GM06990 (cell line): Measurements from ENCODE around the gene MTA2.
A peak's percentile ranks its signal among the peaks of the same experiment; 100 is the strongest.

Experiments used
- DNase-seq: peaks from one replicate; pipeline ENCODE4 v3.0.0-alpha.2; 2011; ENCODE audit not compliant: insufficient read length; ENCODE audit errors: extremely low read depth
- H3K27me3 ChIP-seq: replicated peaks from 2 replicates; pipeline ENCODE4 v1.6.0; 2011; ENCODE audit warnings: low read length; ENCODE audit not compliant: control insufficient read depth, insufficient read depth
- H3K36me3 ChIP-seq: 2 replicates; pipeline ENCODE4 v1.5.1; 2011; ENCODE audit warnings: low read length; ENCODE audit not compliant: control insufficient read depth, insufficient read depth
- H3K4me3 ChIP-seq: replicated peaks from 2 replicates; pipeline ENCODE4 v1.5.1; 2011; ENCODE audit warnings: low read depth, mild to moderate bottlenecking, control low read depth, low read length
- TF ChIP-seq, protein P1 (sequence below): IDR thresholded peaks from 2 replicates; pipeline ENCODE4 v1.5.1; 2011; ENCODE audit warnings: low read length, control low read depth, mild to moderate bottlenecking, inconsistent platforms; ENCODE audit not compliant: insufficient read depth, poor library complexity, severe bottlenecking

MTA2 gene

GRCh38 chr11:62646825-62647608 is 45.4 kb upstream of the MTA2 start:
- no peak overlapping the region for H3K4me3 ChIP-seq
- no peaks in the 10 kb centered on the region for H3K27me3 ChIP-seq
- TF ChIP-seq, protein P1, sequence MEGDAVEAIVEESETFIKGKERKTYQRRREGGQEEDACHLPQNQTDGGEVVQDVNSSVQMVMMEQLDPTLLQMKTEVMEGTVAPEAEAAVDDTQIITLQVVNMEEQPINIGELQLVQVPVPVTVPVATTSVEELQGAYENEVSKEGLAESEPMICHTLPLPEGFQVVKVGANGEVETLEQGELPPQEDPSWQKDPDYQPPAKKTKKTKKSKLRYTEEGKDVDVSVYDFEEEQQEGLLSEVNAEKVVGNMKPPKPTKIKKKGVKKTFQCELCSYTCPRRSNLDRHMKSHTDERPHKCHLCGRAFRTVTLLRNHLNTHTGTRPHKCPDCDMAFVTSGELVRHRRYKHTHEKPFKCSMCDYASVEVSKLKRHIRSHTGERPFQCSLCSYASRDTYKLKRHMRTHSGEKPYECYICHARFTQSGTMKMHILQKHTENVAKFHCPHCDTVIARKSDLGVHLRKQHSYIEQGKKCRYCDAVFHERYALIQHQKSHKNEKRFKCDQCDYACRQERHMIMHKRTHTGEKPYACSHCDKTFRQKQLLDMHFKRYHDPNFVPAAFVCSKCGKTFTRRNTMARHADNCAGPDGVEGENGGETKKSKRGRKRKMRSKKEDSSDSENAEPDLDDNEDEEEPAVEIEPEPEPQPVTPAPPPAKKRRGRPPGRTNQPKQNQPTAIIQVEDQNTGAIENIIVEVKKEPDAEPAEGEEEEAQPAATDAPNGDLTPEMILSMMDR: no peak
- no peak for DNase-seq
- H3K36me3 ChIP-seq: peaks cover 19% of the 10 kb centered on the region

DNA sequence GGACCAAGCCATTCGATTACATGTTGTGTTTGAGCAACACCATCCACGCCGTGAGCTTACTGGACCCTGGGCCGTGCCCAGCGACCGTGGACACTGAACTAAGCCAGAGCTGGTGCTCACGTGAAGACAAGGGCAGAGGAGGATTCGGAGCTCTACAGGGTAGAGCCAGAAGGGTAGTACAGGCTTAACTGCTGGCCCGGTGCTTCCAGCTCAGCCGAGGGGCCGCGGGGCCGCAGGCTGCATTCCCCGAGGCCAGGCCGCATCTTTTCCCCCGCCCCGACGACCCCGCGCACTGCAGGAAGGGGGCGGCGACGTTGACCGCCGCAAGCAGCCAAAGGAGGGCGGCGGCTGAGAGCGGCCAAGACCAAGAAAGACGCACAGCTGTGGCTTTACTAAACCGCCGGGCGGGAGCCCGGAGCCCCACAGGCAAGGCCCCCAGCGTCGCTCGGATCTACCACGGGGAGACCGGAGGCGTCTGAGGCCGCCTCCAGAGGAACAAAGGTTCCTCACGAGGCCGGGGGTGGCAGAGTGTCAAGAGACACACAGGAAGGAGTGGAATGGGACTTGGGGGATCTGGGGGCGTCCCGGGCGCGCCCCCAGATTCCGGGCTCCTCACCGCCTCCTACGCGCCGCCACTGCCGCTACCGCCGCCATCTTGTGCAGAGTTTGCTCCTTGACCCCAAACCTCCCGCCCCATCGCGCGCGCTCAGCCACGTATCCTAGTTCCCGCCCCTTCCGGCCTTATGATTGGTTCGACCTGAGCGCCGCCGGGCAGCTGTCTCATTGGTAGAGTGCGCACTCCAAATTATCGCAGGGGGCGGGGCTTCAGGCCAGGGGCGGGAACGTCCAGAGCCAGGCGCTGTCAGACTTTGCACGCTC is 44.5 kb upstream of the MTA2 start, which contains the start of gene GANAB:
Gene GANAB (minus strand): TSS at position 668 of the 879 bp plus-strand sequence. CDS start 14 bp downstream, at position 654.
- peak within 1 kb of the TSS; percentile 99 for H3K4me3 ChIP-seq
- TF ChIP-seq, protein P1: no peak
- H3K36me3 ChIP-seq: peaks cover 19% of the 10 kb centered on the region
- peak; percentile 95 for DNase-seq
- no peaks in the 10 kb centered on the region for H3K27me3 ChIP-seq

DNA sequence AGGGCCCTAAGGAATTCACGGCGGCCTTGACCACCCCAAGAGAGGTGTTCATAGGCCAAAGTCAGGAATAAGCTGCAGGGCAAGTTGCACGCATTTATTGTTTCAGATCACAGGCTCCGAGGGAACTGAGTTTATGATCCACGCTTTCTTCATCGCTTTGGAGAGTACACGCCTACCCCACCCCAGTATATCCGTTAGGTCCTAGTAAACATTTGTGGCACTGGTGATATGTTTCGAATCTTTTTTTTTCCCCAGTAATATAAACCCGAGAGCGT is 43.9 kb upstream of the MTA2 start:
- TF ChIP-seq, protein P1: no peak
- Histone ChIP-seq H3K4me3 (peak overlapping the region; percentile 99), H3K27me3 (no peaks in the 10 kb centered on the region), H3K36me3 (peaks cover 19% of the 10 kb centered on the region)
- DNase-seq: no peak

DNA sequence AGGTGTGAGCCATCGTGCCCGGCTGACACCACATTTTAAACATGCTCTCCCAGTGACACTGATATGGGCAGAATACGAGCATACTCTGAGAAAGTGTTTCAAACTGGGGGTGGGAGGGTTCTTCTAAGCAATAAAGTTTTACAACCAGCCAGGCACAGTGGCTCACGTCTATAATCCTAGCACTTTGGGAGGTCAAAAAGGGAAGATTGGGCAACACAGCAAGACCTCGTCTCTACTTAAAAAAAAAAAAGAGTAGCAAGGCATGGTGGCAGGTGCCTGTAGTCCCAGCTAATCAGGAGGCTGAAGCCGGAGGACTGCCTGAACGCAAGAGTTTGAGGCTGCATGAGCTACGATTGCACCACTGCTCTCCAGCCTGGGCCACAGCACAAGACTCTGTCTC is 42.6 kb upstream of the MTA2 start:
- no peak for DNase-seq
- H3K27me3 ChIP-seq: no peaks in the 10 kb centered on the region
- peaks cover 17% of the 10 kb centered on the region for H3K36me3 ChIP-seq
- no peak overlapping the region for H3K4me3 ChIP-seq
- TF ChIP-seq, protein P1: no peak

DNA sequence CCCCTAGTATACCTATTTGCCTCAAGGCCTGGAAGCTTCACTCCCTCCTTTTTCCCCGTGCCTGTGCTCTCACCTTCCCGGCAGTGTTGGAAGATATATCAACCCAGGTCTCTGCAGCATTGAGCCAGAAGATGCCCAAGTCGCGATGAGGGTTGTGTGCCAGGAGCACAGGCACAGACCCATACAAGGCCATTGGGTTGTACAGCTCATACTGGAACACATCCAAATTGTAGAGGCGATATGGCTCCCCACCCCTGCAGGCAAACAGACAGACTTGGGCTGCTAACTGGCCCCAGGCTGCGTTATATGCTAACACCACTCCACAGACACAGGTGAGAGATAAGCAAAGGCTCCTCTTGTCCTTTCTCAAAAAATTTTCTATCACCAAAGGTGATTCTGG is 30.8 kb upstream of the MTA2 start:
- H3K27me3 ChIP-seq: no peaks in the 10 kb centered on the region
- TF ChIP-seq, protein P1: no peak
- H3K4me3 ChIP-seq: no peak overlapping the region
- DNase-seq: no peak
- peaks cover 61% of the 10 kb centered on the region for H3K36me3 ChIP-seq
